Lower lobe of right lung (tissue), 2 donors: Measurements from ENCODE around the gene DLEC1. TPM values are rescaled to one million over a fixed set of nuclear protein-coding genes. Genes with fewer than 3 reads are reported as not detected.
"Not testable (repeated sequence)": the region's sequence is repeated elsewhere in the genome, so short reads cannot be mapped to it uniquely, and the experiment has no call there.

Source experiments
- ATAC-seq, 2 donors: fragments of 200-7000 bp; cut with Tn5 transposase; one replicate each; pipeline ENCODE4 v1.9.1; 2020 to 2022; ENCODE audit warnings: mild to moderate bottlenecking in 2 of 2, moderate library complexity in 2 of 2
- DNase-seq: peaks from one replicate; pipeline ENCODE4 v3.0.0-alpha.2; 2020
- H3K27ac ChIP-seq: fragments of 200-600 bp; one replicate; pipeline ENCODE4 v1.8.0; 2022
- H3K27me3 ChIP-seq: fragments of 200-600 bp; one replicate; pipeline ENCODE4 v1.8.0; 2022; ENCODE audit warnings: low read depth
- H3K36me3 ChIP-seq: fragments of 200-600 bp; one replicate; pipeline ENCODE4 v1.8.0; 2022; ENCODE audit warnings: mild to moderate bottlenecking
- H3K4me1 ChIP-seq: fragments of 200-600 bp; one replicate; pipeline ENCODE4 v1.8.0; 2022
- H3K4me3 ChIP-seq: fragments of 200-600 bp; one replicate; pipeline ENCODE4 v1.8.0; 2022; ENCODE audit warnings: mild to moderate bottlenecking
- H3K9me3 ChIP-seq: fragments of 200-600 bp; one replicate; pipeline ENCODE4 v1.8.0; 2022
- intact Hi-C: fragments of 100-400 bp; cut with DNase I; formaldehyde crosslinking; loops from one replicate; pipeline ENCODE4 v1.11.0; 2022
- total RNA-seq: library from RNA; stranded (reverse); fragmentation: NEBNext Ultra II Directional; extraction: Animal tissue kit (Norgen Biotek cat#: 25700); gene quantifications from one replicate; pipeline ENCODE4 v1.2.1, GENCODE V29; 2021
- TF ChIP-seq, protein P1 (sequence below): fragments of 200-600 bp; IDR thresholded peaks from one replicate; pipeline ENCODE4 v1.8.0; 2022; ENCODE audit warnings: antibody characterized with exemption, mild to moderate bottlenecking
- donor health status: DM: no; HTN: yes; CAD: no; lungs with severe emphysema.

DLEC1 gene
- total RNA-seq, 1 donor from 2014 or later, result 15.0 TPM

DNA sequence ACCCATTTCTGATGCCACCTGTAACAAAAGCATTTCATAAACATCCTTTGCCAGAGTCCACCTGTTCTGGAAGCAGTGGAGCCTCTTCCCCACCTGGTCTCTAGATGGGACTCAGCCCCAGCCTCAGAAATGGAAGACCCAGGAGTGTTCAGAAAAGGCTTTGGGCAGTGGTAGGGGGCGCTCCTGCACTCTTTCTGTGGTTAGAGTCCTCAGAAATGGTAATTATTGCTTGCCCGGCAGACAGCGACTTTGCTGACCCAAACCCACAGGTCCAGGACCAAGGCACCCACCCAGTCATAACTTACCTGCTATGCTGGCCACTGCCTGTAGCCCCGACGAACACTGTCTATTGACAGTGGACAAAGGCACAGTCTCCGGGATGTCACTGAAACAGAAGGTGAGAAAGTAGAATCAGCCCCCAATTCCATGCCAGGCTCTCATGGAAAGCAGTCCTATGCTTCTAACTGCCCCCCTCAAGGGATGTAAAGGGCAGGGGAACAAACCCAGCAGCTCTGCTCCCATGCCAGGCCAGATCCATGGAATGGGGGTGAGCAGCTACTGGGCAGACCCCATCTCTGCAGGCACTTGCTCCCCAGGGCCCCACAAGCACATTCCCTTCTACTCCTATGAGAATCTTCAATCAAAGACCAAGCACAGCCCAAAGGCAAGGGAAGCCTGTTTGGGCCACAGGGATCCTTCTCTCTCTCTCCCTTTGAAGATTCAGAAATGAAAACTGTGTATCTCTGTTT is 92.8 kb downstream of the DLEC1 start:
- Histone ChIP-seq H3K9me3 (no peaks in the 10 kb centered on the region), H3K36me3 (peaks cover 84% of the 10 kb centered on the region), H3K4me3 (no peak overlapping the region), H3K27ac (no peak overlapping the region), H3K27me3 (no peaks in the 10 kb centered on the region), H3K4me1 (peaks cover 78% of the 10 kb centered on the region)
- TF ChIP-seq, protein P1, sequence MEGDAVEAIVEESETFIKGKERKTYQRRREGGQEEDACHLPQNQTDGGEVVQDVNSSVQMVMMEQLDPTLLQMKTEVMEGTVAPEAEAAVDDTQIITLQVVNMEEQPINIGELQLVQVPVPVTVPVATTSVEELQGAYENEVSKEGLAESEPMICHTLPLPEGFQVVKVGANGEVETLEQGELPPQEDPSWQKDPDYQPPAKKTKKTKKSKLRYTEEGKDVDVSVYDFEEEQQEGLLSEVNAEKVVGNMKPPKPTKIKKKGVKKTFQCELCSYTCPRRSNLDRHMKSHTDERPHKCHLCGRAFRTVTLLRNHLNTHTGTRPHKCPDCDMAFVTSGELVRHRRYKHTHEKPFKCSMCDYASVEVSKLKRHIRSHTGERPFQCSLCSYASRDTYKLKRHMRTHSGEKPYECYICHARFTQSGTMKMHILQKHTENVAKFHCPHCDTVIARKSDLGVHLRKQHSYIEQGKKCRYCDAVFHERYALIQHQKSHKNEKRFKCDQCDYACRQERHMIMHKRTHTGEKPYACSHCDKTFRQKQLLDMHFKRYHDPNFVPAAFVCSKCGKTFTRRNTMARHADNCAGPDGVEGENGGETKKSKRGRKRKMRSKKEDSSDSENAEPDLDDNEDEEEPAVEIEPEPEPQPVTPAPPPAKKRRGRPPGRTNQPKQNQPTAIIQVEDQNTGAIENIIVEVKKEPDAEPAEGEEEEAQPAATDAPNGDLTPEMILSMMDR, result peak; percentile 42
- ATAC-seq (no peak), DNase-seq (peak; percentile 47)
- intact Hi-C loops, result no loop called here

DNA sequence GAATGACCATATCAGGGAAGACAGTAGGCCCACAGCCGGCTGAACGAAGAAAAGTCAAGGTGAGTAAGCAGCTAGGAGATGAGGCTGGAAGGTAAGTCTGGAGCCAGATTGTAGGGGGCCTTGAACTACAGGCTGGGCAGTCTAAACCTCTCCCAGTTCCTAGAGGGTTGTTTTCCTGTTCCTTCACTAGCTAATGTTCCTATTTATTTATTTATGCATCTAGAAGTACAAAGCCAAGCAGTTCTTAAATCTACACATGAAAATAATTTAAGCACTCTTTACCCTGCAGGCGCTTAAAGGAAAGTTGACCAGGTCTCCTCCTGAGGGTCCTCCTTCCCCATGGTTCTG is 94.2 kb downstream of the DLEC1 start:
- ATAC-seq (no peak), DNase-seq (no peak)
- Histone ChIP-seq H3K36me3 (peaks cover 70% of the 10 kb centered on the region), H3K9me3 (no peaks in the 10 kb centered on the region), H3K4me1 (peaks cover 76% of the 10 kb centered on the region), H3K27me3 (no peaks in the 10 kb centered on the region), H3K4me3 (no peak overlapping the region), H3K27ac (peak overlapping the region; percentile 13)
- intact Hi-C loops, result no loop called here
- TF ChIP-seq, protein P1, result no peak

DNA sequence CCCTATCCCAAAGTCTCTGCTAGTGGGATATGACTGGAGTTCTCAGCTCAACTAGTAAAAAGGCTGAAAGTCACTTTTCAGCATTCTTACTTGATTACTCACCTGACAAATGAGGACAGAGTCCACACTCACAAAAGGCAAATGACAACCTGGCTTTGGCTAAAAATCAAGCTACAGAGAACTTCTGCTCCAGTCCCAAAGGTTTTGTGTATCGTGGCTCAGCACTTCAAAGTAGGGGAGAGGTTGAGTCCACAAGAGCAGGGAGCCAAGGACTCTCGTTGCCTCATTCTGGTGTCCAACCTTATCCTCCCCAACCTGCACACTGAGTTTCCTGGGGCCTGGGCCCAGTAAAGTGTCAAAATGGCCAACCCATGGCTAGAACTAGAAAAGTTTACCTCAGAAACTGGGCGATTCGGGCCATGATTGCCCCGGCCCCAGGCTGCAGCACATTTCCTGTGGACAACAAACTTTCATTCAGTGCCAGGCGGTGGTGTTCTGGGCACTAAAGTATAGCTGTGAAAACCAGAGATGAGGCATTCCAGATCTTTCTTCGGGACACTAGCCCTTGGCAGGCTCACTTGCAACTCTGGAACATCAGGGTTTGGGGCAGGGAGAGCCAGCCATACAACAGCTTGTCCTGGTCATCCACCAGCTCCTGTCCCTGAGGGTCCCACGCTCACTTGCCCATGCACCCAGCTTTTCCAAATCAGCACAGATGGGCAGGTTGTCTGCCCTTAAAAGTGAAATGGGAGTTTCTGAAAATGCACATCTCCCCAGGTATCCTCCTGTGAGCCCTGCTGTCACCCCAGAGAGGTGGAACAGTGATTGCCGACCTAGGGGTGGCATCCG is 94.8 kb downstream of the DLEC1 start:
- DNase-seq (peak; percentile 45), ATAC-seq (no peak)
- no peak overlapping the region for H3K4me3 ChIP-seq
- H3K4me1 ChIP-seq, result peaks cover 70% of the 10 kb centered on the region
- TF ChIP-seq, protein P1, result no peak
- intact Hi-C loops, result no loop called here
- no peaks in the 10 kb centered on the region for H3K27me3 ChIP-seq
- no peaks in the 10 kb centered on the region for H3K9me3 ChIP-seq
- H3K36me3 ChIP-seq, result peaks cover 64% of the 10 kb centered on the region
- H3K27ac ChIP-seq, result peak overlapping the region; percentile 7

DNA sequence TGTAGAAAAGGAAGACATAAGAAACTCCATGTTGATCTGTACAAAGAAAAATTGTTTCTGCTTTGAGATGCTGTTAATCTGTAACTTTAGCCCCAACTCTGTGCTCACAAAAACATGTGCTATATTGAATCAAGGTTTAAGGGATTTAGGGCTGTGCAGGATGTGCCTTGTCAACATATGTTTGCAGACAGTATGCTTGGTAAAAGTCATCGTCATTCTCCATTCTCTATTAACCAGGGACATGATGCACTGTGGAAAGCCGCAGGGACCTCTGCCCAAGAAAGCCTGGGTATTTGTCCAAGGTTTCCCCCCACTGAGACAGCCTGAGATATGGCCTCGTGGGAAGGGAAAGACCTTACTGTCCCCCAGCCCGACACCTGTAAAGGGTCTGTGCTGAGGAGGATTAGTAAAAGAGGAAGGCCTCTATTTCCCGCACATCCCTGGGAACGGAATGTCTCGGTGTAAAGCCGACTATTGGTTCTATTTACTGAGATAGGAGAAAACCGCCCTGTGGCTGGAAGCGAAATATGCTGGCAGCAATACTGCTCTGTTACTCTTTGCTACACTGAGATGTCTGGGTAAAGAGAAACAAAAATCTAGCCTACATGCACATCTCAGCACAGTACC is 95.6 kb downstream of the DLEC1 start:
- peaks cover 56% of the 10 kb centered on the region for H3K36me3 ChIP-seq
- intact Hi-C loops, ATAC-seq, H3K27me3 ChIP-seq, H3K4me3 ChIP-seq, H3K9me3 ChIP-seq, DNase-seq: not testable (repeated sequence)
- peak overlapping the region; percentile 7 for H3K27ac ChIP-seq
- peaks cover 68% of the 10 kb centered on the region for H3K4me1 ChIP-seq

DNA sequence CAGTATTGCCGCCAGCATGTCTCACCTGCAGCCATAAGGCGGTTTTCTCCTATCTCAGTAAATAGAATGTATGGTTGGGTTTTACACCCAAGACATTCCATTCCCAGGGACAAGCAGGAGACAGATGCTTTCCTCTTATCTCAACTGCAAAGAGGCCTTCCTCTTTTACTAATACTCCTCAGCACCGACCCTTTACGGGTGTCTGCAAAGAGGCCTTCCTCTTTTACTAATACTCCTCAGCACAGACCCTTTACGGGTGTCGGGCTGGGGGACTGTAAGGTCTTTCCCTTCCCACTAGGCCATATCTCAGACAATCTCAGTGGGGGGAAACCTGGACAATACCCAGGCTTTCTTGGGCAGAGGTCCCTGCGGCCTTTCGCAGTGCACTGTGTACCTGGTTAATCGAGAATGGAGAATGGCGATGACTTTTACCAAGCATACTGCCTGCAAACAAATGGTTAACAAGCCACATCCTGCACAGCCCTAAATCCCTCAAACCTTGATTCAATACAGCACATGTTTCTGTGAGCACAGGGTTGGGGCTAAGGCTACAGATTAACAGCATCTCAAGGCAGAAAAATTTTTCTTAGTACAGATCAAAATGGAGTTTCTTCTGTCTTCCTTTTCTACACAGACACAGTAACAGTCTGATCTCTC is 96.7 kb downstream of the DLEC1 start:
- intact Hi-C loops, H3K27me3 ChIP-seq, ATAC-seq, H3K9me3 ChIP-seq: not testable (repeated sequence)
- Histone ChIP-seq H3K4me1 (peaks cover 71% of the 10 kb centered on the region), H3K36me3 (peaks cover 48% of the 10 kb centered on the region), H3K27ac (peak overlapping the region; percentile 96), H3K4me3 (peak overlapping the region; percentile 97)
- DNase-seq, result peak; percentile 35

DNA sequence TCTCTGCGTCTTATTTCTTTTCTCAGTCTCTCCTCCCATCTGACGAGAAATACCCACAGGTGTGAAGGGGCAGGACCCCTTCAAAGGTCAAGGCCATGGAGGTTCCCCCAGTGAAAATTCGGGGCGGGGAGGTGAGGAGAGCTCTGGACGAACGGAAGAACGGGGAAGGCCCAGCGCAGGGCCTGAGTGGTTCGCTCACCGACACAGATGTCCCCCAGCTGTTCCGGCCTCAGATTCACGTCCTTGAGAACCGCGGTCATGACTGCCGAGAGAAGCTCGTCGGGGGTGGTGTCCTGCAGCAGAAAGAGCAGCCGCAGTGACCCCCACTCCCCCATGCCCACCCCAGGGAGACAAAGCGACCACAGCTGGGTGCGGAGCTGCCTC is 97.4 kb downstream of the DLEC1 start:
- peaks cover 71% of the 10 kb centered on the region for H3K4me1 ChIP-seq
- intact Hi-C loops, result no loop called here
- TF ChIP-seq, protein P1, result no peak
- peaks cover 48% of the 10 kb centered on the region for H3K36me3 ChIP-seq
- peak overlapping the region; percentile 97 for H3K4me3 ChIP-seq
- no peaks in the 10 kb centered on the region for H3K27me3 ChIP-seq
- no peaks in the 10 kb centered on the region for H3K9me3 ChIP-seq
- H3K27ac ChIP-seq, result peak overlapping the region; percentile 96
- DNase-seq (peak; percentile 69), ATAC-seq (peak in 1 of 2 donors; percentile 8)
